H9 (cell line): ENCODE results near the gene MRRF. TPM values are rescaled to one million over a fixed set of nuclear protein-coding genes. Genes with fewer than 3 reads are reported as not detected.
A peak's percentile ranks its signal among the peaks of the same experiment; 100 is the strongest.

Source experiments
- DNase-seq: peaks from one replicate; pipeline ENCODE4 v3.0.0-alpha.2; 2017
- H2AFZ ChIP-seq: one replicate; pipeline ENCODE4 v1.6.1; 2013; ENCODE audit warnings: mild to moderate bottlenecking, low read length, control low read depth, moderate library complexity
- H2AK5ac ChIP-seq: 2 replicates; pipeline ENCODE4 v1.6.1; 2013; ENCODE audit warnings: low read length, control low read depth, mixed read lengths; ENCODE audit not compliant: insufficient read length
- H2BK120ac ChIP-seq: one replicate; pipeline ENCODE4 v1.6.1; 2013; ENCODE audit warnings: low read depth, mild to moderate bottlenecking, low read length, control low read depth, inconsistent platforms; ENCODE audit not compliant: poor library complexity, severe bottlenecking
- H2BK12ac ChIP-seq: 2 replicates; pipeline ENCODE4 v1.6.1; 2013; ENCODE audit warnings: low read length, control low read depth, mixed read lengths, low read depth; ENCODE audit not compliant: insufficient read length
- H2BK15ac ChIP-seq: 2 replicates; pipeline ENCODE4 v1.6.1; 2013; ENCODE audit warnings: low read depth, low read length, control low read depth
- H2BK20ac ChIP-seq: one replicate; pipeline ENCODE4 v1.6.1; 2013; ENCODE audit warnings: low read depth, mild to moderate bottlenecking, low read length, control low read depth, inconsistent platforms; ENCODE audit not compliant: poor library complexity, severe bottlenecking
- H2BK5ac ChIP-seq: 2 replicates; pipeline ENCODE4 v1.6.1; 2013; ENCODE audit warnings: low read length, control low read depth, mixed read lengths; ENCODE audit not compliant: insufficient read length
- H3K14ac ChIP-seq: 2 replicates; pipeline ENCODE4 v1.6.1; 2013; ENCODE audit warnings: low read length, control low read depth; ENCODE audit not compliant: insufficient read depth
- H3K18ac ChIP-seq: 2 replicates; pipeline ENCODE4 v1.6.1; 2013; ENCODE audit warnings: low read depth, mild to moderate bottlenecking, mixed read lengths, low read length, control low read depth; ENCODE audit not compliant: insufficient read length
- H3K23ac ChIP-seq: 2 replicates; pipeline ENCODE4 v1.6.1; 2013; ENCODE audit warnings: low read length, control low read depth, mixed read lengths, low read depth; ENCODE audit not compliant: insufficient read length
- H3K23me2 ChIP-seq: 2 replicates; pipeline ENCODE4 v1.6.1; 2013; ENCODE audit warnings: low read depth, mild to moderate bottlenecking, mixed read lengths, low read length, control low read depth; ENCODE audit not compliant: insufficient read length, poor library complexity, severe bottlenecking
- H3K27ac ChIP-seq: 2 replicates; pipeline ENCODE4 v1.5.1; 2013; ENCODE audit warnings: low read length, control low read depth, mixed read lengths, low read depth; ENCODE audit not compliant: insufficient read length
- H3K27me3 ChIP-seq: 2 replicates; pipeline ENCODE4 v1.6.1; 2013; ENCODE audit warnings: low read length, control low read depth, inconsistent platforms; ENCODE audit not compliant: insufficient read depth
- H3K4ac ChIP-seq: 2 replicates; pipeline ENCODE4 v1.6.1; 2013; ENCODE audit warnings: low read depth, mild to moderate bottlenecking, control low read depth, inconsistent platforms, low read length, moderate library complexity
- H3K4me1 ChIP-seq: 2 replicates; pipeline ENCODE4 v1.6.1; 2013; ENCODE audit warnings: low read length, control low read depth, inconsistent platforms; ENCODE audit not compliant: insufficient read depth
- H3K4me2 ChIP-seq: 2 replicates; pipeline ENCODE4 v1.6.1; 2013; ENCODE audit warnings: low read length, control low read depth, mixed read lengths; ENCODE audit not compliant: insufficient read length, insufficient read depth
- H3K56ac ChIP-seq: 2 replicates; pipeline ENCODE4 v1.6.1; 2013; ENCODE audit warnings: low read depth, mild to moderate bottlenecking, mixed read lengths, low read length, control low read depth; ENCODE audit not compliant: insufficient read length
- H3K79me1 ChIP-seq: 2 replicates; pipeline ENCODE4 v1.6.1; 2013; ENCODE audit warnings: low read depth, mild to moderate bottlenecking, moderate library complexity, low read length, control low read depth, inconsistent platforms; ENCODE audit not compliant: insufficient read depth, poor library complexity, severe bottlenecking
- H3K79me2 ChIP-seq: 2 replicates; pipeline ENCODE4 v1.6.1; 2013; ENCODE audit warnings: low read length, control low read depth, inconsistent platforms; ENCODE audit not compliant: insufficient read depth
- H3K9ac ChIP-seq: 2 replicates; pipeline ENCODE4 v1.6.1; 2013; ENCODE audit warnings: low read length, control low read depth, mixed read lengths; ENCODE audit not compliant: insufficient read length; ENCODE audit errors: extremely low read depth
- H3K9me3 ChIP-seq: one replicate; pipeline ENCODE4 v1.6.1; 2013; ENCODE audit warnings: low read depth, low read length, inconsistent platforms; ENCODE audit not compliant: control insufficient read depth
- H3T11ph ChIP-seq: one replicate; pipeline ENCODE4 v1.6.1; 2013; ENCODE audit warnings: mild to moderate bottlenecking, low read length, control low read depth, inconsistent platforms
- H4K20me1 ChIP-seq: one replicate; pipeline ENCODE4 v1.6.1; 2013; ENCODE audit not compliant: control insufficient read depth, insufficient read length, insufficient read depth
- H4K5ac ChIP-seq: 2 replicates; pipeline ENCODE4 v1.6.1; 2013; ENCODE audit warnings: low read depth, mild to moderate bottlenecking, mixed read lengths, low read length, control low read depth; ENCODE audit not compliant: insufficient read length
- H4K8ac ChIP-seq: replicated peaks from 2 replicates; pipeline ENCODE4 v1.6.1; 2013; ENCODE audit warnings: low read length, control low read depth, mixed read lengths, low read depth; ENCODE audit not compliant: insufficient read length
- H4K91ac ChIP-seq: 2 replicates; pipeline ENCODE4 v1.6.1; 2013; ENCODE audit warnings: low read depth, mild to moderate bottlenecking, moderate library complexity, mixed read lengths, low read length, control low read depth; ENCODE audit not compliant: insufficient read length
- H3K27ac Mint-ChIP-seq, 3 experiments: 2 replicates in 2 of 3; 3 replicates in 1 of 3; pipeline ENCODE4 v1.8.0; 2020 to 2021; ENCODE audit warnings: mixed read lengths in 3 of 3, mild to moderate bottlenecking in 1 of 3, moderate library complexity in 1 of 3
- H3K27me3 Mint-ChIP-seq: 2 replicates; pipeline ENCODE4 v1.8.0; 2021; ENCODE audit warnings: low read depth, mild to moderate bottlenecking, moderate library complexity, mixed read lengths
- H3K36me3 Mint-ChIP-seq, 3 experiments: 2 replicates in 2 of 3; 3 replicates in 1 of 3; pipeline ENCODE4 v1.8.0; 2020 to 2021; ENCODE audit warnings: low read depth in 3 of 3, mixed read lengths in 3 of 3; ENCODE audit not compliant: insufficient read depth in 1 of 3
- H3K4me1 Mint-ChIP-seq, 2 experiments: 2 replicates each; pipeline ENCODE4 v1.8.0; 2020; ENCODE audit warnings: mixed read lengths in 2 of 2
- H3K4me3 Mint-ChIP-seq, 2 experiments: 2 replicates in 1 of 2; 3 replicates in 1 of 2; pipeline ENCODE4 v1.8.0; 2020 to 2021; ENCODE audit warnings: mild to moderate bottlenecking in 2 of 2, mixed read lengths in 2 of 2, moderate library complexity in 1 of 2
- H3K9me3 Mint-ChIP-seq, 2 experiments: 2 replicates in 1 of 2; 3 replicates in 1 of 2; pipeline ENCODE4 v1.8.0; 2020; ENCODE audit warnings: mild to moderate bottlenecking in 2 of 2, mixed read lengths in 2 of 2, moderate library complexity in 1 of 2
- WGBS: extraction: QIAGEN DNeasy Blood & Tissue Kit; methylation state at CpG from one replicate; pipeline ENCODE4 v1.1.7; 2013; ENCODE audit warnings: missing lambda C conversion rate, low lambda C conversion rate, mixed read lengths; ENCODE audit not compliant: insufficient read length; ENCODE audit errors: extremely low coverage; 5-methylcytosine and 5-hydroxymethylcytosine counted together
- total RNA-seq: library from RNA; stranded (reverse); gene quantifications from 2 replicates; pipeline ENCODE4 v1.2.1, GENCODE V29; 2021
- TF ChIP-seq, protein P1 (sequence below): fragments of 200-600 bp; sonication (generic); conservative IDR thresholded peaks from 3 replicates; pipeline ENCODE4 v1.8.0; 2021; ENCODE audit warnings: antibody characterized with exemption, mild to moderate bottlenecking

The MRRF gene
- total RNA-seq, 1 experiment from 2014 or later: 33.7 TPM

- H3K27ac Mint-ChIP-seq: no peak overlapping the region
Observed at GRCh38 chr9:122227575-122227900, 37.1 kb upstream of the MRRF start.

More at GRCh38 chr9:122227575-122227900, 37.1 kb upstream of the MRRF start:
- Histone ChIP-seq H3K18ac (no peak overlapping the region), H3K79me1 (no peaks in the 10 kb centered on the region), H2BK12ac (no peak overlapping the region), H2BK5ac (no peak overlapping the region), H2BK15ac (no peak overlapping the region), H3K9me3 (no peaks in the 10 kb centered on the region), H4K20me1 (peaks cover 2% of the 10 kb centered on the region), H3K14ac (no peak overlapping the region), H3T11ph (no peak overlapping the region), H3K4ac (no peak overlapping the region), H2BK120ac (no peak overlapping the region), H3K56ac (no peak overlapping the region), H2AK5ac (no peak overlapping the region), H2AFZ (no peak overlapping the region), H3K4me1 (peaks cover 3% of the 10 kb centered on the region; the same call in 1 of the 2 replicates), H3K9ac (no peak overlapping the region), H4K8ac (no peak overlapping the region), H4K91ac (no peak overlapping the region), H3K4me2 (peak overlapping the region; percentile 36), H4K5ac (no peak overlapping the region), H3K79me2 (no peaks in the 10 kb centered on the region), H3K23ac (no peak overlapping the region), H3K23me2 (peaks cover 14% of the 10 kb centered on the region), H2BK20ac (no peak overlapping the region), H3K27me3 (peaks cover 88% of the 10 kb centered on the region), H3K27ac (no peak overlapping the region)
- H3K4me3 Mint-ChIP-seq: peak overlapping the region; percentile 31 to 75
- peaks cover 61% of the 10 kb centered on the region for H3K27me3 Mint-ChIP-seq
- H3K4me1 Mint-ChIP-seq: peaks cover 9 to 26% of the 10 kb centered on the region in 2 experiments
- H3K9me3 Mint-ChIP-seq: peaks cover 4 to 5% of the 10 kb centered on the region in 2 experiments; a peak in 3 of 5 replicates
- WGBS: no CpG with 5 or more reads among the region's 10 CpGs
- DNase-seq: no peak
- peaks cover 0 to 4% (median 1%) of the 10 kb centered on the region in 3 experiments; a peak in 4 of 7 replicates for H3K36me3 Mint-ChIP-seq
- TF ChIP-seq, protein P1, sequence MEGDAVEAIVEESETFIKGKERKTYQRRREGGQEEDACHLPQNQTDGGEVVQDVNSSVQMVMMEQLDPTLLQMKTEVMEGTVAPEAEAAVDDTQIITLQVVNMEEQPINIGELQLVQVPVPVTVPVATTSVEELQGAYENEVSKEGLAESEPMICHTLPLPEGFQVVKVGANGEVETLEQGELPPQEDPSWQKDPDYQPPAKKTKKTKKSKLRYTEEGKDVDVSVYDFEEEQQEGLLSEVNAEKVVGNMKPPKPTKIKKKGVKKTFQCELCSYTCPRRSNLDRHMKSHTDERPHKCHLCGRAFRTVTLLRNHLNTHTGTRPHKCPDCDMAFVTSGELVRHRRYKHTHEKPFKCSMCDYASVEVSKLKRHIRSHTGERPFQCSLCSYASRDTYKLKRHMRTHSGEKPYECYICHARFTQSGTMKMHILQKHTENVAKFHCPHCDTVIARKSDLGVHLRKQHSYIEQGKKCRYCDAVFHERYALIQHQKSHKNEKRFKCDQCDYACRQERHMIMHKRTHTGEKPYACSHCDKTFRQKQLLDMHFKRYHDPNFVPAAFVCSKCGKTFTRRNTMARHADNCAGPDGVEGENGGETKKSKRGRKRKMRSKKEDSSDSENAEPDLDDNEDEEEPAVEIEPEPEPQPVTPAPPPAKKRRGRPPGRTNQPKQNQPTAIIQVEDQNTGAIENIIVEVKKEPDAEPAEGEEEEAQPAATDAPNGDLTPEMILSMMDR: peak; percentile 21; the same call in 1 of the 3 replicates
